GM12875 (cell line): ENCODE measurements around the gene MED25.

Source experiments
- H3K4me3 ChIP-seq: one replicate; pipeline ENCODE4 v1.5.1; 2011; ENCODE audit warnings: low read depth, low read length, control low read depth
- CTCF ChIP-seq: IDR thresholded peaks from 2 replicates; pipeline ENCODE4 v1.5.1; 2011; ENCODE audit warnings: low read depth, mild to moderate bottlenecking, control low read depth, inconsistent platforms, low read length, moderate library complexity, borderline replicate concordance; ENCODE audit not compliant: insufficient read depth

MED25 gene

GRCh38 chr19:49803529-49803856 is 14.6 kb upstream of the MED25 start:
- TF ChIP-seq CTCF = no peak
- H3K4me3 ChIP-seq = no peak overlapping the region

GRCh38 chr19:49805822-49806619 is 12.1 kb upstream of the MED25 start:
- no peak for TF ChIP-seq CTCF
- no peak overlapping the region for H3K4me3 ChIP-seq

- no peak for TF ChIP-seq CTCF
- H3K4me3 ChIP-seq = no peak overlapping the region
Observed at GRCh38 chr19:49806620-49806959, 11.5 kb upstream of the MED25 start.

GRCh38 chr19:49807058-49807903 is 10.8 kb upstream of the MED25 start:
- TF ChIP-seq CTCF = no peak

GRCh38 chr19:49807904-49808675 is 10.0 kb upstream of the MED25 start:
- TF ChIP-seq CTCF = no peak
- H3K4me3 ChIP-seq = no peak overlapping the region

More at GRCh38 chr19:49807058-49807903, 10.8 kb upstream of the MED25 start:
- H3K4me3 ChIP-seq = no peak overlapping the region

GRCh38 chr19:49808711-49809159 is 9.4 kb upstream of the MED25 start:
- no peak for TF ChIP-seq CTCF
- peak overlapping the region; percentile 28 for H3K4me3 ChIP-seq
